GM19467 (cell line): Measurements from ENCODE around the gene MEIS1.
"Not testable (repeated sequence)": the region's sequence is repeated elsewhere in the genome, so short reads cannot be mapped to it uniquely, and the experiment has no call there.

Experiments used
- ATAC-seq: cut with Tn5 transposase; IDR thresholded peaks from one replicate; pipeline ENCODE4 v1.9.1; 2021; ENCODE audit warnings: mild to moderate bottlenecking, moderate library complexity; ENCODE audit not compliant: unreplicated experiment

The MEIS1 gene

GRCh38 chr2:66464930-66465637 is 30.2 kb downstream of the MEIS1 start:
- ATAC-seq, result no peak

- no peak for ATAC-seq
These were observed 31.5 kb downstream of the MEIS1 start for GRCh38 chr2:66466433-66466832.

GRCh38 chr2:66467718-66468117 is 32.8 kb downstream of the MEIS1 start:
- no peak for ATAC-seq

GRCh38 chr2:66469214-66469902 is 34.4 kb downstream of the MEIS1 start:
- no peak for ATAC-seq

- no peak for ATAC-seq
These were observed 35.3 kb downstream of the MEIS1 start for GRCh38 chr2:66470199-66470598.

- ATAC-seq, result no peak
These were observed 37.4 kb downstream of the MEIS1 start for GRCh38 chr2:66472225-66472843.

GRCh38 chr2:66477135-66477842 is 42.4 kb downstream of the MEIS1 start:
- ATAC-seq, result no peak

GRCh38 chr2:66478299-66478698 is 43.4 kb downstream of the MEIS1 start:
- ATAC-seq, result no peak

- no peak for ATAC-seq
These were observed 43.9 kb downstream of the MEIS1 start for GRCh38 chr2:66478731-66479316.

- no peak for ATAC-seq
These were observed 46.2 kb downstream of the MEIS1 start for GRCh38 chr2:66481100-66481549.

- not testable (repeated sequence) for ATAC-seq
These were observed 50.3 kb downstream of the MEIS1 start for GRCh38 chr2:66485252-66485651.

GRCh38 chr2:66488946-66489345 is 54.0 kb downstream of the MEIS1 start:
- no peak for ATAC-seq

GRCh38 chr2:66489436-66489835 is 54.5 kb downstream of the MEIS1 start:
- no peak for ATAC-seq

- ATAC-seq, result no peak
These were observed 55.7 kb downstream of the MEIS1 start for GRCh38 chr2:66490588-66491001.

- ATAC-seq, result no peak
These were observed 59.8 kb downstream of the MEIS1 start for GRCh38 chr2:66494708-66495107.

GRCh38 chr2:66495788-66496640 is 61.1 kb downstream of the MEIS1 start:
- no peak for ATAC-seq

- ATAC-seq, result no peak
These were observed 61.9 kb downstream of the MEIS1 start for GRCh38 chr2:66496670-66497420.

- no peak for ATAC-seq
These were observed 62.7 kb downstream of the MEIS1 start for GRCh38 chr2:66497431-66498288.
